Mucosa of descending colon (tissue), 3 donors: Measurements from ENCODE around the gene JPH3. TPM values are rescaled to one million over a fixed set of nuclear protein-coding genes. Genes with fewer than 3 reads are reported as not detected.

ENCODE experiments used
- ATAC-seq: fragments of 200-7000 bp; cut with Tn5 transposase; one replicate; pipeline ENCODE4 v1.9.1; 2020; ENCODE audit warnings: mild to moderate bottlenecking, moderate library complexity
- DNase-seq, 3 donors: peaks; one replicate each; pipeline ENCODE4 v3.0.0-alpha.2; 2020
- H3K36me3 ChIP-seq: fragments of 200-600 bp; one replicate; pipeline ENCODE4 v1.8.0; 2021; ENCODE audit warnings: low read depth, mild to moderate bottlenecking
- H3K4me1 ChIP-seq: fragments of 200-600 bp; one replicate; pipeline ENCODE4 v1.8.0; 2021; ENCODE audit warnings: low read depth, mild to moderate bottlenecking
- H3K4me3 ChIP-seq: fragments of 200-600 bp; one replicate; pipeline ENCODE4 v1.8.0; 2021; ENCODE audit warnings: mild to moderate bottlenecking
- H3K9me3 ChIP-seq: fragments of 200-600 bp; one replicate; pipeline ENCODE4 v1.8.0; 2021; ENCODE audit warnings: mild to moderate bottlenecking
- intact Hi-C, 2 donors: fragments of 100-400 bp; cut with DNase I in 1 of 2; cut with micrococcal nuclease in 1 of 2; formaldehyde crosslinking; loops; one replicate each; pipeline versions ENCODE4 v1.11.0 to v1.11.1; 2022; cut with DNase I, micrococcal nuclease
- total RNA-seq, 3 donors: library from RNA; stranded (reverse); fragmentation: NEBNext Ultra II Directional in 2 of 3; extraction: Animal tissue kit (Norgen Biotek cat#: 25700) in 2 of 3; gene quantifications; one replicate each; pipeline versions ENCODE4 v1.2.1 to v1.2.4, GENCODE V29; 2021 to 2023
- TF ChIP-seq, protein P1 (sequence below): fragments of 200-600 bp; IDR thresholded peaks from one replicate; pipeline ENCODE4 v1.8.0; 2022; ENCODE audit warnings: antibody characterized with exemption, mild to moderate bottlenecking
- donor health status: DM: no; HTN: no; CAD: no; lungs with moderate emphysema.
- donor health status: DM: no; HTN: no; CAD: no.
- donor health status: DM: no; HTN: yes; CAD: no.

Gene JPH3
- total RNA-seq, 3 donors from 2014 or later = 0.17 to 2.1 (median 0.84) TPM

DNA sequence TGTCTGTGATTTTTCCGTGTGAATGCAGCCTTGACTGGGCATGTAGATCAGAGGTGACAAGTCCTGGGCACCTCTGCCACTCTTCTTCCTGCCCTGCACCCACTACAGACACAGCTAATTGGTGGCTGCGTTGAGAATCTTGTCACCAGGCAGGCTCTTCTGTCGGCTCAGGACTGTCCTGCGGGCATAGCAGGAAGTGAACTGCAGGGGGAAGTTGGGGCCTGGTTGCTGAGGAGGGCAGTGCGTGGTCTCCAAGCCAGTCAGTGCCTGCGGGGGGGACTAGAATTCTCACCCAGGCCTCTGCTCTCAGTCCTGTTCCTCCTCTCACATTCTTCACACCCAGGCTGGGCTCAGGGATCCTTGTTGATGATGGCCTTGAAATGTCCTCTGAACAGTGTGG is 50.5 kb downstream of the JPH3 start:
- Histone ChIP-seq H3K9me3 (no peaks in the 10 kb centered on the region), H3K36me3 (no peaks in the 10 kb centered on the region), H3K4me3 (no peak overlapping the region), H3K4me1 (no peaks in the 10 kb centered on the region)
- no peak for DNase-seq
- intact Hi-C loops = no loop called here
- no peak for ATAC-seq
- TF ChIP-seq, protein P1, sequence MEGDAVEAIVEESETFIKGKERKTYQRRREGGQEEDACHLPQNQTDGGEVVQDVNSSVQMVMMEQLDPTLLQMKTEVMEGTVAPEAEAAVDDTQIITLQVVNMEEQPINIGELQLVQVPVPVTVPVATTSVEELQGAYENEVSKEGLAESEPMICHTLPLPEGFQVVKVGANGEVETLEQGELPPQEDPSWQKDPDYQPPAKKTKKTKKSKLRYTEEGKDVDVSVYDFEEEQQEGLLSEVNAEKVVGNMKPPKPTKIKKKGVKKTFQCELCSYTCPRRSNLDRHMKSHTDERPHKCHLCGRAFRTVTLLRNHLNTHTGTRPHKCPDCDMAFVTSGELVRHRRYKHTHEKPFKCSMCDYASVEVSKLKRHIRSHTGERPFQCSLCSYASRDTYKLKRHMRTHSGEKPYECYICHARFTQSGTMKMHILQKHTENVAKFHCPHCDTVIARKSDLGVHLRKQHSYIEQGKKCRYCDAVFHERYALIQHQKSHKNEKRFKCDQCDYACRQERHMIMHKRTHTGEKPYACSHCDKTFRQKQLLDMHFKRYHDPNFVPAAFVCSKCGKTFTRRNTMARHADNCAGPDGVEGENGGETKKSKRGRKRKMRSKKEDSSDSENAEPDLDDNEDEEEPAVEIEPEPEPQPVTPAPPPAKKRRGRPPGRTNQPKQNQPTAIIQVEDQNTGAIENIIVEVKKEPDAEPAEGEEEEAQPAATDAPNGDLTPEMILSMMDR = no peak

DNA sequence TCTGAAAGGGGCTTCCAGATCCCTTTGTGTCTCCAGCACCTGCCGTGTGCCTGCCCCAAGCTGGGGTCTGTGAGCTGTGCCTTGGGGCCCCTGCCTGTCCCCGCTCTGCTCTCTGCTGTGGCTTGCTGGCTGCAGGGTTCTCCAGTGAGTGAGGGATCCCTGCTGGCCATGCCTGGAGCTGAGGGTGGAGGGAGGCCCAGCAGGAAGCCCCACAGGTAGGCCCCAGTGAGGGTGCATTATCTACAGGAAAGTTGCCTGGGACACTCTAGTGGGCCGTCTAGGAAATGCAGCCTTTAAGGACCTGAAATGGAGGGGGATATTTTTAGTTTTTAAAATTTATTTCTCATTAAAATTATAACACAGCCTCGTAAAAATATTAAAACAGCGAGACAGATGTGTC is 50.9 kb downstream of the JPH3 start:
- H3K4me1 ChIP-seq = no peaks in the 10 kb centered on the region
- no peaks in the 10 kb centered on the region for H3K36me3 ChIP-seq
- no peak overlapping the region for H3K4me3 ChIP-seq
- TF ChIP-seq, protein P1 = no peak
- intact Hi-C loops = no loop called here
- no peak for DNase-seq
- no peaks in the 10 kb centered on the region for H3K9me3 ChIP-seq
- ATAC-seq = no peak

DNA sequence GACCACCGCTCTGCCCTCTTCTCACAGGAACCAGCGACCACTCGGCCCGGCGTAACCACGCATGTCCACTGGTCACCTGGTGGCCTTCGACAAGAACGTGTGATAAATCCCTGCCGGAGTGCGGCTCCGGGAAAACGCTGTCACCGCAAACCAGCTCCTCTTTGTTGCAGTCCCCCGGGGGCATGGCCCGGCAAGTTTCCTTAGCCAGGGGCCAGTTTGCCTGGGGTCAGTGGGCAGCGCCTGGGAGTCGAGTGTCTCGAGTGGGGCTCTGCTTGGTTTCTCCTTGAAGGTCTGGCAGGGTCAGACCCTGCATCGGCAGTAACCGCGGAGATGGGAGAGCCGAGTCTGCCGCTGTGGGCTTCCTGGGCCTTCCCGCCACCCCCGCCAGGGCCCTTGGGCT is 52.5 kb downstream of the JPH3 start:
- H3K36me3 ChIP-seq = no peaks in the 10 kb centered on the region
- ATAC-seq = no peak

DNA sequence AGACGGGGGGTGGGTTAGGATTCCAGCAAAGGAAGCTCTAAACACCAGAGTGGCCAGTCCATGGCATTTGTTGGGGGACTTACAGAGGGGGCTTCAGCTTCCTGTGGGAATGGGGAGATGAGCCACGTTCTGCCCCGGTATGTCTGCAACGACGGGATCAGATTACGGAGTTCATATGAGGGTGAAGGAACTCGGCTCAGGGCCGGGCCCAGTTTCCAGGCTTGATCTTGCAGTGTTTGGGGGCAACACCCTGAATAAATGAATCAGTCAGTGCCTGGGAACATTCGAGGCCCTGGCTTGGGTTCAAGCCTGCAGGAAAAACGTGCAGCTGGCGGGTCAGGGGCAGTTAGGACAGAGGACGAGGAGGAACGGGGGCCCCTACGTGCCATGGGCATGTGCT is 54.0 kb downstream of the JPH3 start:
- intact Hi-C loops = no loop called here
- DNase-seq (no peak), ATAC-seq (no peak)
- no peaks in the 10 kb centered on the region for H3K36me3 ChIP-seq
- H3K9me3 ChIP-seq = no peaks in the 10 kb centered on the region
- TF ChIP-seq, protein P1 = no peak
- H3K4me1 ChIP-seq = no peaks in the 10 kb centered on the region
- no peak overlapping the region for H3K4me3 ChIP-seq

More for the DNA sequence above, 52.5 kb downstream of the JPH3 start:
- H3K4me3 ChIP-seq = no peak overlapping the region
- no peaks in the 10 kb centered on the region for H3K9me3 ChIP-seq
- TF ChIP-seq, protein P1 = no peak
- H3K4me1 ChIP-seq = no peaks in the 10 kb centered on the region
- no peak for DNase-seq
- intact Hi-C loops = no loop called here

DNA sequence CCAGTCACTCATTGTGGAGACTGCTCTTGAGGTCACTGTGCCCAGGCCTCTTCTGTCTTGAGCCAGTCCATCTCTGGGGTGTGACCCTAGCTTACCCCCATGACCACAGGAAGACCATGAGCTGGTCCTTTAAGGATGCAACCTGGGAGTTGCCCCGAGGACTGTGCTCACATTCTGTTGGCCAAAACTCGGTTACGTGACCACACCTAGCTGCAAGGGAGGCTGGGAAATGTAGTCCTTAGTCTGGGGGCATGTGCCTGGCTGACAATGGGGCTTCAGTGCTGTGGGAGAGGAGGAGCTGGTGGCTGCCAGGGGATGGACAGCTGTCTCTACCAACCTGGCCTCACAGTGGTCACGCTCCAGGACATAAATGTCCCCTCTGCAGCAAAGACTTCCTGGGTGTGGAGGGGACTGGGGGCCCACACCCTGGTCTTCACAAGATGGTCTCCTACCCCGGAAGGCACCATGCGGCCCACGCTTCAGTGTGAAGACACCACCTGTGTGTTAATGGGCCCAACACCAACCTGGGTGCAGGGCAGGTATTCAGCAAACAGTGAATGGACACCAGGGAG is 55.4 kb downstream of the JPH3 start:
- peak; percentile 45 for ATAC-seq
- Histone ChIP-seq H3K36me3 (no peaks in the 10 kb centered on the region), H3K4me3 (no peak overlapping the region), H3K9me3 (no peaks in the 10 kb centered on the region), H3K4me1 (no peaks in the 10 kb centered on the region)
- intact Hi-C loops = no loop called here
- peak in 1 of 3 donors; percentile 11 for DNase-seq
- TF ChIP-seq, protein P1 = no peak
